Ecto neural progenitor cell (in vitro differentiated cells): ENCODE results near the gene HNRNPA0.
"Not testable (repeated sequence)": the region's sequence is repeated elsewhere in the genome, so short reads cannot be mapped to it uniquely, and the experiment has no call there.

Source experiments
- DNase-seq: peaks from one replicate; pipeline ENCODE4 v3.0.0-alpha.2; 2018; ENCODE audit warnings: low spot score

The HNRNPA0 gene

DNA sequence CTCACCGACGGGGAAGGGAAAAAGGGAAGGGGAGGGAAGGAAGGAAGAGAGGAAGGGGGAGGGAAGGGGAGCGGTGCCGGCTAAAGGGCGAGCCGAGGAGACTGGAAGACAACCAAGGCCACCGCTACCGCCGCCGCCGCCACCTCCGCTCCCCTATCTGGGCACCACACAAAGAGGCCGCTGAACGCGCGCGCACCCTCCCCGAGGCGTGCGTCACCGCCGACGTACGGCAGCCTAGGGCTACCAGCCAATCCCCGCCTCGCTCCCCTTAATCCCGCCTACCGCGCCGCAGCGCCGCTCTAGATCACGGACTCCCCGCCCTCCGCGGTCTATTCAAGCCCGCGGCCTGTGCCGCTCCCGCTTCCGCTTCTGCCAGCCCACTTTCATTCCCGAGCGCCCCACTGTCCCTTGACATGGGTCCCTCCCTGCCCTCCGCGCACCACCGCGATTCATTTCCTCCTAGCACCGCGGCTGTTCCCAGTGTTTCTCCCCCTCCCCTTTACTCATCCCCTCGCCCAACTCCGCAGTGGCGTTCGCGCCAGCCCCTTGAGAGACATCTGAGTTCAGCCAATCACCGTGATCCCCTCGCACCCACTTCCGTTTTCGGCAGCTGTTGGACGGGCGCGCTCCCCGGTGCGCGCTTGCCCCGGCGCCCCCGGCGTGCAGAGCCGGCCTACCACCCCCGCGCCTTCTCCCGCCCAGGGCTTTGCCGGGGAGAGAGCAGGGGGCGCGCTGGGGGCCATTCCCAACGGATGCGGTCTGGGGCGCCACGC, at the start of gene HNRNPA0:
Gene HNRNPA0 (minus strand): TSS at position 176 of the 773 bp plus-strand sequence. CDS start 297 bp downstream, outside the sequence.
- peak; percentile 98 for DNase-seq

DNA sequence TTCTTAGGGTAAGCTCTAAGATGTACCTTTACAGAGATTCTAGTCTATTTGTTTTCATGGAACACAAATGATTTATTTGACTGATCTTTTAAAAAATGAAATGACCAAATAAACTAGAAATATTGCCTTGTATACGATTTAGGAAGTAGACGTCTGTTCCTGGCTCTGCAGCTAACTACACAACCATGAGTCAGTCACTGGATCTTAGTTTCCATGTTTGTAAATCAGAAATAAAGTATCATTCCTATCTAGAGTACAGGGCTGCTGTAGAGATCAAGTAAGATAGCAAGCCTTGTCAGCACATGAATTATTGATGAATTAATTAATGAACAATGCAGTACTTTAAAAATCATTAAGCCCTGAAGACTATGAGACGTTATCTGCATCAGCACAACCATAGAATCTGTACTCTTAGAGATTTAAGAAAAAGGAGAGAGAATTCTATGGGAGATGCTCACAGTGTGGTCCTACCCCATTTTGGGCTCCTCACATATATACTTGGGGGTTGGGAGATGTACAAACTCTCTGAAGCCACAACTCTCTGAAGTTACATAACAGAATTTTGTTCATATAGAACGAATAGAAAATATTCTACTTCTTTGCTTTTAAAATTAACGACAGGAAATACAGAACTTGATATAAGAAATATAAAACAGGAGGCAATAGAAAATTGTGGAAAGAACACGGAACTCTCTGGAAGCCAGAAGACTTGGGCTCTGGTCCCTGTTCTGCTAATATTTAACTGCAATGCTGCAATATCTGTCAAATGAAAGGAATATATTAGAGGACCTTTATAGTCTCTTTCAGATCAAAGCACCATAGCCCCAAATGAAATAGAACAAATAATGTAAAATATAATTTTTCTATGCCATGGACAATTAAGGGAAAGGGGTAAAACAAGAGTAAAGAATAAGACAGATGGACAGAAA, 48.4 kb upstream of the HNRNPA0 start:
- no peak for DNase-seq

DNA sequence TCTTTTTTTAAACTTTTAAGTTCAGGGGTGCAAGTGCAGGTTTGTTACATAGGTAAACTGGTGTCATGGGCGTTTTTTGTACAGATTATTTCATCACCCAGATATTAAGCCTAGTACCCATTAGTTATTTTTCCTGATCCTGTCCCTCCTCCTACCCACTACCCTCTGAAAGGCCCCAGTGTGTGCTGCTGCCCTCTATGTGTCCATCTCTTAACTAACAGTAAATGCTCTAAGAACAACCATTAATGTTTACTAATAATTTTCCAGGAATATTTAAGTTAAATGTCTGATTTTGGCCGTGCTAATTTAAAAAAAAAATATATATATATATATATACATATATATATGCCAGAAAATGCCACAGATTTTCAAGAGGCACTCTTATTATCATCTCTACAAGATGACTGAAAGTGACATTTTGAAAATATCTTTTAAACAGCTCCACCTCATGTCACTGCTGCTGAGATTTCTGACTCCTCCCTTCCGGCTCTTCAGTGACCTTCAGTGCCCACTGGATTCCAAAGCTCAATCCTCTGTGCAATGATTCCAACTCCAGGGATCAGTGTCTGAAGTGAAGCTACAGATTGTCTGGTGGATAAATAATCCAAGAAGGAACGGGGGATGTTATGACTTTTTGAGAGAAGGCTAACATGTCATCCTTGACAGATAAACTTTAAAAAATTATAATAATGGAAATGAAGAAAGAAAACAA, 46.7 kb upstream of the HNRNPA0 start:
- no peak for DNase-seq

DNA sequence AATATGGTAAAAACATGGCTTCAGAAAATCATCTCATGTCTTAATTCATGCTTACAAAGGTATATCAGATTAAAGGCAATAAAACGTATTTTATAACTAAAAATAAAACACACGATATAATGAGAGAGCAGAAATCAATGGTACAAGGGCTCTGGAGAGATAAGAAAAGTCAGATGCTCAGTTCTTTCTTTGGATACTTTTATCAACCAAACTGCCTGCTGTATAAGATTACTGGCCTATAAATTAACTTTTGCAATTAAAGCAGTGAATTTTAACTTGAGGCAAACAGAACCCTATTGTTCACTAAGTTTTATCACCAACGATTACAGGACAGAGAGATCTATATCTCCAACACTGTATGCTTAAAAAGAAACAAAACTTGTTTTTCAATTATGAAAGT, 42.1 kb upstream of the HNRNPA0 start:
- DNase-seq = no peak

DNA sequence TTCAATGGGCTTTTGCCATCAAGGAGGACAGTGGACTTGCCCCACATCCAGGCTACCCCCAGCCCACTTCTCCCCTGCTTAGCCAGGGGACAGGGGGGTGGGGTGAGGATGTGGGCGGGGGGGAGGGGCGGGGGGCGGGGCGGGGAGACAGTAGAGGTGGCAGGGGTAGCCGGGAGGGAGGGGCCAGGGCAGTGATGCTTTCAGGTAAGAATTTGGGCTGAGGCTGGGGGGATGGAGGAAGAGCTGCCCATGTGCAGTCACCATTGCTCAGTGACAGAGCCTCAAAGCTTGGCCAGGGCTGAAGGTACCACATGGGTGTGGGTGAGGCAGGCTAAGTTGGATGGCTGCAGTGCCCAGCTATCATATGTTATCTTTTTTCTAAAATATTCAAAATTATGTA, 40.7 kb upstream of the HNRNPA0 start:
- no peak for DNase-seq

DNA sequence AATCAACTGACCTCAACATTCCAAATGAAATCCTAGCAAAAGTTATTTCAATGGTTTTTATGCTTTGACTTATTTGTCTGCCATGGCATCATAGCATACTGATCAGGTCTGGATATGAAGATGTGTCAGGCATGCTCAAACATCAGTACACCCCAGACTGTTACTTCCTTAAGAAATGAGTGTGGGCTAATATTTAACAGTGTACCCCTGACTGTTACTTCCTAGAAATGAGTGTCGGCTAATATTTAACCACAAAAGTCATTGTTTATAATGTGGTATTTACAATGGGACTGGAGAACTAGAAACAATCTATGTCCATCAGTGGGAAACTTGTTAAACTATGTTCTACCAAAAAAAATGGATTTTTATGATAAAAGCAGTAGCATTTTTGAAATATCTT, 38.1 kb upstream of the HNRNPA0 start:
- no peak for DNase-seq

DNA sequence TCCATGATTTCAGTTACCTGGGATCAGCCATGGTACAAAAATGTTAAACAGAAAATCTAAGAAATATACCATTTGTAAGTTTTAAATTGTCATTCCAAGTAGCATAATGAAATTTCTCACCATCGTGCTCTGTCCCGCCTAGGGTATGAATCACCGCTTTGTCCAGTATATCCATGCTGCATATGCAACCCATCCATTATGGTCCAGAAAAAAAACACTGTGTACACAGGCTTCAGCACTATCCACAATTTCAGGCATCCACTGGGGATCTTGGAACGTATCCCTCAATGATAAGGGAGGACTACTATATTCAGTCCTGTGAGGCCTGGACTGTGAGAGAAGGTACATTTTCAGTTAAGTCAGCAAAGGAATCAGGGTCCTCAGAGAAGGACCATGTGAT, 37.6 kb upstream of the HNRNPA0 start:
- no peak for DNase-seq

DNA sequence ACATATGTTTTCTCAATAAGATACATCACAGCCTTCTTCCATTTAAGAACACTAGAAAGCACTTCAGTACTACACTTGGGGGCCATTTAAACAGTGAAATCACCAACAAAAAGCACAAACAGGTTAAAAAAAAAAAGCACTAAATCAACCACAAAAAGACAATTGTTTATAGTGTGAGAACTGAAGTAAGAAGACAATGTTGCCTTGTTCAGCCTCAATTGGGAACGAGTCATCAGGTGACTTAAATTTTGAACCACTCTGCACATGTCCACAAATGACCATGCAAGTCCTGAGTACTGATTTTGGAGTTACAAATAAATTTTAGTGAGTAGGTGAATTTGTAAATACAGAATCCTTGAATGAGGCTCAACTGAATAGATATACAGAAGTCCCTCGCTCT, 37.2 kb upstream of the HNRNPA0 start:
- no peak for DNase-seq

DNA sequence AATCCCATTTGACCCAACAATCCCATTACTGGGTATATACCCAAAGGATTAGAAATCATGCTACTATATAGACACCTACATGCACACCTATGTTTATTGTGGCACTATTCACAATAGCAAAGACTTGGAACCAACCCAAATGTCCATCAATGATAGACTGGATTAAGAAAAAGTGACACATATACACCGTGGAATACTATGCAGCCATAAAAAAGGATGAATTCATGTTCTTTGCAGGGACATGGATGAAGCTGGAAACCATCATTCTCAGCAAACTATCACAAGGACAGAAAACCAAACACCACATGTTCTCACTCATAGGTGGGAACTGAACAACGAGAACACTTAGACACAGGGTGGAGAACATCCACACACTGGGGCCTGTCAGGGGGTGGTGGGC, 34.4 kb upstream of the HNRNPA0 start:
- DNase-seq = not testable (repeated sequence)

DNA sequence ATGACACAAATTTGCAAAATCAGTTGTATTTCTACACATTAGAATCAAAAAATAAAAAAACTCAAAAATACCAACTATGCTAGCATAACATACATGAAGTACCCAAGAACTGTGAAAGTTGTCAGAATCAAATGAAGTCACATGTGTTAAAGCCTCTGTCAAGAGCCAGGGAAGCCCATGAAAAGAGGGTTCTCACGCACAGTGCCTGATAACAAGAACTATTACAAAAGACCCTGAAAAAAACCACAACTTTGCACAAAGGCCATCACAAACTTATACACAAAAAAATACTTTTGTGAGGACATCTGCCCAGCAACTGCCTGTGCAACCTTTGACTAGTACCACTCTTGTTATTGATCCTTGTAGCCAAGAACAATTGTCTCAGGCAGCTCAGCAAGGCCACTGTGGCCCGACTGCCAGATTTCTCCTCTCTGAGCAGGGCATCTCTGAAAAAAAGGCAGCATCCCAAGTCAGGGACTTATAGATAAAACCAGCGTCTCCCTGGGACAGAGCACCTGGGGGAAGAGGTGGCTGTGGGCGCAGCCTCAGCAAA, 28.9 kb upstream of the HNRNPA0 start:
- DNase-seq = no peak

DNA sequence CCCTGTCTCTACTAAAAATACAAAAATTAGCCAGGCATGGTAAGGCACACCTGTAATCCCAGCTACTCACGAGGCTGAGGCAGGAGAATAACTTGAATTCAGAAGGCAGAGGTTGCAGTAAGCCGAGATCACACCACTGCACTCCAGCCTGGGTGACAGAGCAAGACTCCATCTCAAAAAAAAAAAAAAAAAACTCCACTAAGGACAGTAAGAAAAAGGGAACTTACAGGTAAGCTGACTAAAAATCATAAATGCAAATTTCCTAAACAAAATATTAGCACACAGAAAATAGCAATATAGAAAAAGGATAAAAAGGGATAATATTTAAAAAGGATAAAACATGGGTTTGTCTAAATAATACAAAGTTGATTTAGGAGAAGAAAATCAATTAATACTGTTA, 27.9 kb upstream of the HNRNPA0 start:
- DNase-seq = no peak

DNA sequence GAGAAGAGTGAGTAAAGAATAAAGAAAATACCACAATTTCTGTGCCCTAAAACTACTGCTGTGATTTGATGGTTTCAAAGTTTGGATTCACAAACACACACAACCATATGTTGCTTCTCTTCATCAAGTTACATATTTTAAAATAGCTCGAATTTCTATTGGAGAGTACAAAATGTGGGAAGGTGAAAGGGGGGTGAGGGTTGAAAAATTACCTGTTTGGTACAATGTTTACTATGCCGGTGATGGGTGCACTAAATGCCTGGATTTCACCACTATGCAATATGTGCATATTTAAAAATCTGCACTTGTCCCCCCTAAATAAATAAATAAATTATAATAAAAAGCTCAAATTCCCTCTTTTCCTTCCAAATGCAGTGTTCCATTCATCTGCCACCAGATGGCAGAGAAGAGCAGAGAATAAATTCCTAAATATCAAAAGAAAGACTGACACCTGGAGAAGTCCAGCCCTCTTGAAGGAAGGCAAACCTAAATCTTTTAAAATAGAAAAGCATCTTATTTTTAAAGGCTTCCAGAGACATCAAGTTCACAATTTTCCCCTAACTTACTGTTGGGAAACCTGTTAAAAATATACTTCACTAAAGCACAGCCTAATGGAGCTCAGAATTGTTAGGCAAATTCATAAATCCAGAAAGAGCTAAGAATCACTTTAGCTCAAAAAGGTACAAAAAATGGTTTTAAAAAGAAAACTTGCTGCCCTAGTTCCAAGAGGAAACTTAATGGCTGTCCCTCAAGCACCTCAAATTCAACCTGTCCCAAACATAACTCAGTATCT, 24.8 kb upstream of the HNRNPA0 start:
- DNase-seq = no peak

DNA sequence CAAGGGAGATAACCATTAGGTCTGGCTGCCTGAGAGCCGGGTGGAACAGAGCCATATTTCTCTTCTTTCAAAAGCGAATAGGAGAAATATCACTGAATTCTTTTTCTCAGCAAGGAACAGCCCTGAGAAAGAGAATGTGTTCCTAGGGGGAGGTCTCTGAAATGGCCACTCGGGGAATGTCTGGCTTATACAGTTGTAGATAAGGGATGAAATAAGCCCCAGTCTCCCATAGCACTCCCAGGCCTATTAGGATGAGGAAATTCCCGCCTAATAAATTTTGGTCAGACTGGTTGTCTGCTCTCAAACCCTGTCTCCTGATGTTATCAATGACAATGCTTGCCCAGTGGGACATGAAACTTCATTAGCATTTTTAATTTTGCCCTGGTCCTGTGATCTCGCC, 13.8 kb upstream of the HNRNPA0 start:
- not testable (repeated sequence) for DNase-seq

DNA sequence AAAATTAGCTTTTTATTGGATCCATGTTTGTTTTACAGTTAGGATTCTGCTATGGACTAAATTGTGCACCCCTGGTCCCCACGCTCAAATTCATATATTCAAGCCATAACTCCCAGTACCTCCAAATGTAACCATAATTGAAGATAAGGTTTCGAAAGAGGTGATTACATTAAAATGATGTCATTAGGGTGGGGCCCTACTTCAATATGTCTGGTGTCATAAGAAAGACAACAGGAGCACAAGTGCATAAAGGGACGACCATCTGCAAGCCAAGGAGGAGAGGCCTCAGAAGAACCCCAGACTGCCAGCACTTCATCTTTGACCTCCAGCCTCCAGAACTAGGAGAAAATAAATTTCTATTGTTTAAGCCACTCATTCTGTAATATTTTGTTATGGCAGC, 7.4 kb upstream of the HNRNPA0 start:
- DNase-seq = no peak

DNA sequence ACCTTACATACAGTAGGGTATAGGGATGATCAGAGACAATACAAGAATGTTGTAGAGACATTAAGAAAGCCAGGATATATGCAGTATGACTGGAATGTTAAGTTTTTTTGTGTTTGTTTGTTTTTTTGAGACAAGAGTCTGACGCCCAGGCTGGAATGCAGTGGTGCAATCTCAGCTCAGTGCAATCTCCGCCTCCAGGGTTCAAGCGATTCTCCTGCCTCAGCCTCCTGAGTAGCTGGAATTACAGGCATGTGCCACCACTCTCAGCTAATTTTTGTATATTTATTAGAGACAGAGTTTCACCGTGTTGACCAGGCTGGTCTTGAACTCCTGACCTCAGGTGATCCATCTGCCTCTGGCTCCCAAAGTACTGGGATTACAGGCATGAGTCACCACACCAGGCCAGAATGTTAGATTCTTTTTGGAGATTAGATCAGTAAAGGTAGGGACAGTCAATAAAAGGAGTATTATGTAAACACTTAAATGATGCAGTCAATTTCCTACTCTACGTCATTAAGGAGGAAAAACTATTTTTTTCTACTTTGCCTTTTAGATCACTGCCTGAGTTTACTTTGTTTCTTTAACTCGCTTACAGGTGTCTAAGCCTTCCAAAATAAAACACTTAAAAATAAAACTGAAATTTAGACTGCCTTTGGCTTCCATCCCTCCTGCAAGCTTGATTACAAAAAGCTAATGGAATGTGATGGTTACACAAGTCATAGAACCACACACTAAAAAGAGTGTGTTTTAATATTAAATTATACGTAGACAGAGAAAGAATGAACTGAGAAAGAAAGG, 6.8 kb upstream of the HNRNPA0 start:
- no peak for DNase-seq

DNA sequence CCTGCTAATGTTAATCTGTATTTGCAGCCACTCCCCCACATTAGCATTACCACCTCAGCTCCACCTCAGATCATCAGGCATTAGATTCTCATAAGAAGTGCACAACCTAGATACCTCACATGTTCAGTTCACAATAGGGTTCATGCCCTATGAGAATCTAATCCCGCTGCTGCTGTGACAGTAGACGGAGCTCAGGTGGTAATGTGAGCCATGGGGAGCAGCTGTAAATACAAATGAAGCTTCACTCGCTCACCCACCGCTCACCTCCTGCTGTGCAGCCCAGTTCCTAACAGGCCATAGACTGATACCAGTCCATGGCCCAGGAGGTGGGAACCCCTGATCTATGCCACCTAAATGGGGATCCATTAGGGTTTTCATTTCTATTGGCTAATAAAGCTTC, 6.1 kb upstream of the HNRNPA0 start:
- no peak for DNase-seq

DNA sequence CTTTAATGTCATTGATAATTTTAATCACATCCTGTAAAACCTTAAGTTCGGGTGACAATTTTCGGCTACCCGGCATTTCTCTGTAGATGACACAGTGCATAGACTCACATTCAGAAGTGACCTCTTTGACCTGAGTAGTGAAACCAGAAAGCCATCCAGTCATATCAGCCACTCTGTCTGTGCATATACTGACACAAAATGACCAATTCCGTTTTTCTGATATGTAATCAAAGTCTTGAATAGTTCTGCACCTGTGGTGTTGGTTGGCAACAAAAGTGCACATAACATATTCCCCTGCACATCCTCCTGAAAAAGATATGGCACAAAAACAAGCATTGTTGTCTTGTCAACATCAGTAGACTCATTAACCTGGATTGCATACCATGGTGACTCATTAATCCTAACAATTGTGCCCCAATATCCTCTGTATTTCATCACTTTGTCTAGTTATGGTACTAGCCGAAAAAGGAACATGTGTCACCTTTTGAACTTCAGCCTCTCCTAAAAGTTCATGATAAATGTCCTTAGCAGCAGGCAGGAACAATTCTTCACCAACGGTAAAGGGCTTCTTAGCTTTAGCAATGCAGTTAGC, 4.6 kb upstream of the HNRNPA0 start:
- no peak for DNase-seq

DNA sequence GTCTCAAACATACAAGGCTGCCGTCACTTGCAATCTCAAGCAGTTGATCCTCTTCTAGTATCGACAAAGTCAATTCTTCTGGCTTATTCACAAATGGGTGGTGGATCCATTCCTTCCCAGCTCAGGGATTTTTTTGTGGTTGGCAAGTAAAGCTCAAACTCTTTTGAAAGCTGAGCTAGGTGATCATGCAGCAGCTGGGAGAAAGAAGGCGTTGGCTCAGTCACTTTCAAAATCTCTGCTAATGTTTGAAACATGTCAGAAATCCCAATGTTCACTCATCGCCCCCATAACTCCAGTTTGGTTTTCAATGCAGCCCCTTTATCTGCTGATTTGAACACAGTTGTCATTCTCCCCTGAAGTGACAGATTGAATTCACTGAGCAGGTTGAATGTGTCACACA, 4.0 kb upstream of the HNRNPA0 start:
- DNase-seq = no peak

DNA sequence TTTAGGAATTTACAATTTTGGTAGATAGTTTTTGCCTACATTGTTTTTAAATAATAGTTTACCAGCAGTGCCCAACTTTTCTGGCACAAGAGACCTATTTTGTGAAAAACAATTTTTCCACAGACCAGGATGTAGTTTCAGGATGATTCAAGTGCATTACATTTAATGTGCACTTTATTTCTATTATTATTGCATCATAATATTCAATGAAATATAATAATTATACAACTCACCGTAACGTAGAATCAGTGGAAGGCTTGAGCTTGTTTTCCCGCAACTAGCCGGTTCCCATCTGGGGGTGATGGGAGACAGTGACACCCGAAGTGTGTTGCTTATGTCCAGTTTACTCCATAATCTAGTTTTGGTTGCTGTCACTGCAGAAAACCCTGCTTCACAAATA, 3.5 kb upstream of the HNRNPA0 start:
- no peak for DNase-seq
